ENCODE data around the gene MFSD12.

The MFSD12 gene

DNA sequence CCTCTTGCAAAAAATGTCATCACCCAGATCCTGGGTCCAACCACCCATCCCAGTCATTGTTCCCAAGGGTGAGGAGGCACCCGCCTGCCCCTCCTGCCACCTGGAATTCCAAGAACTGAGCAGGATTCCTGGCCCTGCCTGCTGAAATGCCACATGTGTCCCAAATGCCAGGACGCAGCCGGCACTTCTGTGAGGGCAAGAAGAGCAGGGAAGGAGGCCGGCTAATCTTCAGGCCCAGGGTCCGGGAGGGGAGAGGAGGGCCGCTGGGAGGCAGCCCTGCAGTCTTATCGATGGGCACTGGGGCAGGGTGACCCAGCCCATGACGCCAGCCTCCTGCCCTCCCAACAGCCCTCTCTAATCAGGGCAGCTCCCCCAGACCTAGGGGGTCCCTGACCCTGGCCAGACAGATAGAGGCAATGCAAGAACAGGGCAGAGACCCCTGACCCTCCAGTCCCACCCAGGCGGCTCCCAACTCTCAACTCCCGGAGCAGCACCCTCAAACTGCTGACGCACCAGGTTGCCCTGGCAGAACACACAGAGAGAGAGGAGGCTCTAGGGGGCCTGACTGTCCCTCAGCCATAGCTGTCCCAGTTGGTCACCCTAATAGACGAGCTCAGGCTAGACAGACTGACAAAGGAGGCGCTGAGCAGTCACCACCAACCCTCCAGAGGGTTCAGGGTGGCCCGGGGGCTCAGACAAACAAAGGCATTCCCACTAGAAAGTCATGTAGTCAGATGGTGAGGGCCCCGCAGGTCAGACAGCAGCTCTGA, 1.5 kb downstream of the MFSD12 start:
- no peak for DNase-seq

DNA sequence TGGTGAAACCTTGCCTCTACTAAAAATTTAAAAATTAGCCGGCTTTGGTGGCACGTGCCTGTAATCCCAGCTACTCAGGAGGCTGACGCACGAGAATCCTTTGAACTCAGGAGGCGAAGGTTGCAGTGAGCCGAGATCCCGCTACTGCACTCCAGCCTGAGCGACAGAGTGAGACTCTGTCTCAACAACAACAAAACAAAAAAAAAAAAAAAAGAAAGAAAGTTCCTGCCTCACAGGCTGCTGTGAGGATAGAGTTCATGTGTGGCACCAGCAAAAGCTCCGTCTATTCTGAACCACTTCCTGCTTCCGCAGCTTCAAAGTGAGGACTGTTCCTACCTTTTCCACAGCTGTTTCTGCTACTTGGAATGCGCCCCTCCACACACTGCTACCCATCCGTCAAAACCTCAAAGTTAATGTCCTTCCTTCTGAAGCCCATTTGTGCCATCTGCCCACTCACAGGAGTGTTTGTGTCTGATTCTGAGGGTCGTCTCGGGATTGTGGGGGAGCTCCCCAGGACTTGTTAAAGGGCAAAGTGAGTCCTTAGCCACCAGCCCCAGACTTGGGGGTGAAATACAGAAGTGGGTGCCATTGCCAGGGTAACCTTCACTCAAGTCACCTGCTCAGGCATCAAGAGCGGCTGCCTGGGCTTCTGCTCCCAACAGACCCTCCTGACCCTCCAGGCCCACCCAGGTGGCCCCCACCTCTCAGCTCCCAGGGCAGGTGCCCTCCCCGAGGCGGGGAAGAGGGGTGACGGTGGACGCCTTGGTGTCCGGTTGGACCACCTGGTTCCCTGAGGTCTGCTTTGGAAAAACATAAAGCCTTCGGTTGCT, 2.9 kb downstream of the MFSD12 start:
- no peak for DNase-seq

GRCh38 chr19:3551792-3552095, 5.6 kb downstream of the MFSD12 start:
- no peak for DNase-seq

DNA sequence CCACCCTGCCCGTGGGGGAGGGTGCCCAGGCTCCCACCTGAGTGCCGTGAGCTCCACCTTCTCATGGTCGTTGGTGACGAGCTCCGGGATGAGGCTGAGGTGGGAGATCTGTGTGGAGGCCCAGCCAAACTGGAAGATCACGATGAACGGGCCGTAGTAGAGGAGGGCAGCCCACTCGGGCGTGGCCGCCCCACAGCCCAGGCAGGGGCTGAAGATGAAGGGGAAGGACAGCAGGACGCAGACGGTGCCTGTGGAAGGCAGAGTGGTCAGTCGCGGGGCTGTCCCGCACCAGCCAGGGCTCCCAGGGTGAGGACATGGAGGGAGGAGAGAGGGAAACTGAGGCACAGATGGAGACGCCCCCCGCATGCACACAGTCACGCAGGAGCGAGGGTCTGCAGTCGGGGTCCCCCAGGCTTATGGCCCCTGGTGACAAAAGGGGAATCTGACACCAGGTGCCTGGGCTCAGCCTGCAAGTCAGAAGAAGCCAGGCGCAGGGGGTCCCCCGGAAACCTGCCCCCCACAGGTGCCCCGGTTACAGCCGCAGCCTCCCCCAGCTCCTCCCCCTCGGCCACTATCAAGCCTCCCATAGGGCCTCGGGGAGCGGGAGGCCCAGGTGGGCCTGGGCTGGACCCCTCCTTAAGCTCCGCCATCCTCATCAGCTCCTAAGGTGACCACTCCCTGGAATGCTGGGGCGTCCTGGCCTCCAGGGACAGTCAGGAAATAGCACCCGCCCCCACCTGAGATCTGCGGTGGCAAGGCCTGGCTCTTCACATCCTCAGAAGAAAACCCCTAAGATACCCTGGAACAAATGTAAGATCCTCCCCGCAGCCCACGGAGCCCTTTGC, 6.2 kb downstream of the MFSD12 start:
- DNase-seq: no peak

GRCh38 chr19:3549816-3550215, 7.6 kb downstream of the MFSD12 start:
- DNase-seq: no peak

DNA sequence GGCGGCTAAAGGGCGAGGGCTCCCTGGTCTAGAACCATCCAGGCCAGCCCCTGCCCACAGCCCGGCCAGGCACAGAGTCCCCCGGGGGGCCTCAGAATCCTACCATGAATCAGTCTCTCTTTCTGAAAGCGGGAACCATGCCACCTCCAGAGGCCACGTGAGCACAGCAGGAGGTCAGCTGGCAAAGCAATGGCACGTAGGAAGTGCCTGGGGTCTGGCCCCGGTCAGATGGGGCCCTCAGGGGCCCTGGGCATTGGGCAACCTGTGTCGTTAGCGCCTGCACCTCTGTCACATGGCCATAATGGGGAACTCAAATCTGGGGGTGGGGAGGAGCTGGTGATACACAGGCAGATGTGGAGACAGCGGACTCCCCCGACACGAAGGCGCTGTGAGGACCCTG, 8.8 kb downstream of the MFSD12 start:
- DNase-seq: no peak

- DNase-seq: no peak
These were observed 9.6 kb downstream of the MFSD12 start for GRCh38 chr19:3547767-3548282.

DNA sequence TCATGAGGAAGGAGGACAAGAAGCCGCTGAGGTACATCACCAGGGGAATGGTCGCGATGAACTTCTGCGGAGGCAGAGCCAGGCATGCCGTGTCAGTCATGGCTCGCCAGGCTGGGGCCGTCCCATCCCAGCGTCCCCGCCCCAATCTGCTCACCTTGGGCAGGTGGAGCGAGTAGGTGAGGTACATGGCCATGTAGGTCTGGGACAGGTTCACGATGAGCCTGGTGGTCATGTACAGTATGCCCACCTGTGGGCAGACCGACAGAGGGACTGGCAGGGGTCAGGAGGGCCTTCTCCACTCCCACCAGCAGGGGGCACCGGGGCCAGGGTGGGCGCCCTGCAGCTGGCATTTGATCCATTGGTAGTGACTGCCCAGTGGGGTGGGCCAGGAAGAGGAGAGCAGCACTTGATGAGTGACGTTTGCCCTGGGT, 10.1 kb downstream of the MFSD12 start:
- DNase-seq: no peak

GRCh38 chr19:3546119-3546518, 11.3 kb downstream of the MFSD12 start:
- DNase-seq: no peak

DNA sequence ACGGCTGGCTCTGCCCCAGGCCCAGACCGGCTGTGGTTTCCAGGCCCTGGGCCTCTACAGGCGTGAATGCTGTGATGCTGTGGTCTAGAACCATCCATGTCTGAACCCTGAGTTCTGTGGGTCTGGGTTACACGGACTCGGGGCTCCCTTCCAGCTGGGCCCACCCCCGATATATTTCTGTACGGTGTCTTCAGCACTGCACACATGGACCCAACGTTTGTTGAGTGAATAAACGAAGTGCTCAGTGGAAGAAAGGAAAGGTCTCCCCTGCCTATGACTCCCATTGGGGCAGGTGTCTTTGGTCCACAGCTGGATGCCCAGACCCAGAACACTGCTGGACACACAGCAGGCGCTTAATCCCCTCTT, 11.7 kb downstream of the MFSD12 start:
- DNase-seq: no peak

DNA sequence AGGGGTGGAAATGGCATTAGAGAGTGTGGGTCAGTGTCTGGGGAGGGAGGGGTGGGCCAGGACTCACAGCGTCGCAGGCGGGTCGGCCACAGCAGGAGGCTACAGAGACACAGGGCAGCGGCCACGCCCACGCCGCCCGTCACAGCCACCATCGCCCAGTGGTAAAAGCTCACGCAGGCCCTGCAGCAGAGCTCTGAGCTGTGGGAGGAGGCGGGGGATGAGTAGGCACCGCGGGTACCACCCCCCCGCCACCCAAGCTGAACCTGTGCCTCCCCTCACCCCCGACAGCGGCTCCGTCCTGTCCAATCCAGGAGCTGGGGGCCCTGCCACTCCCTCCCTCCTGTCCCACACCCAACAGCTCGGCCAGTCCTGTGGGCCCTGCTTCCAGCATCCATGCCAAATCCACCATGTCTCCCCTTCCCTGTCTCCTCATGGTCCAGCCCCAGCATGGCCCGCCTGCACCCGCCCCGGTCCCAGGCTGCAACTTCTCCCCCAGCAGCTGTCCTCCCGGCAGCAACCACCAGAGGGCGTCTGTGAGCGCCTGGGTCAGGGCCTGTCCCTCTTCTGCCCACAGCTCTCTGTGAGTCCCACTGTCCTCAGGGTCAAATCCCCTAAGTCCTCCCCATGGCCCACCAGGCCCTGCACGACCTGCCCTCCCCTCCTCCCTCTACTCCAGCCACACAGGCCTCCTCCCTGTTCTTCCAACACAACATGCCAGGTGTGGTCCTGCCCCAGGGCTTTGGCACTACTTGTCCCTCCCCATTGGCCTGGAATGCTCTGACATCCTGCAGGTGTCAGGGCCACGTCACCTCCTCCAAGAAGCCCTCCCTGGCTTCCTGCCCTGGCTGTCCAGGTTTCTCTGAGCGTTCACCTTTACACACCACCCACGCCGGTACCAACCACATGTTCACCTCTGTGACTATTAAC, 12.4 kb downstream of the MFSD12 start:
- DNase-seq: peak; percentile 74

DNA sequence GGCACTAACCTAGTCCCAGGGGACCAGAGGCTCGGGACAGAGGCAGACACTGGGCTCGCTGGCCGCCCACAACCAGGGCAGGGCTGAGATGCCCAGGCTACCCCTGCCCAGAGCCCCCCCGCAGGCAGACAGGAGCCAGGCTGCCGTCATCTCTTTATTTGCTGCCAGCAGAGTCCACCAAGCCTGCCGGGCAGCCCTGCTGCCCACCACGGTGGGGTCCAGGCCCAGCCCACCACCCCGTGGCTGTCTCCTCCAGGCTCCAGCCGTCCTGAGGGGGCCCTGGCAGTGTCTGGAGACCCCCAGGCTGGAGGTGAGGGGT, 13.4 kb downstream of the MFSD12 start:
- DNase-seq: no peak

GRCh38 chr19:3543150-3544057, 14.0 kb downstream of the MFSD12 start:
- DNase-seq: no peak

DNA sequence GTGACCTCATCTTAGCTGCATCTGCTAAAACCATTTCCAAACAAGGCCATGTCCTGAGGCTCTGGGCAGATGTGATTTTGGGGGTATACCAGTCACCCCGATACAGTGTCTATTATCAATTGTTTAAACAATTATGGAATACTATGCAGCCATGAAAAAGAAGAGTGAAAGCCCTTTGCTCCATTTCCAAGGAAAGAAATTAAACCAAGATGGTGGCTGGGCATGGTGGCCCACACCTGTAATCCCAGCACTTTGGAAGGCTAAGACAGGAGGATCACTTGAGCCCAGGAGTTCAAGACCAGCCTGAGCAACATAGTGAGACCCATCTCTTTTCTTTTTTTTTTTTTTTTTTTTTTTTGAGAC, 17.6 kb downstream of the MFSD12 start:
- no peak for DNase-seq

- no peak for DNase-seq
These were observed 18.2 kb downstream of the MFSD12 start, which contains the start of gene TEKTIP1 for GRCh38 chr19:3538965-3539755. TSS of gene TEKTIP1 (plus strand) at chr19:3539174. CDS start at chr19:3539178, 4 bp downstream.

DNA sequence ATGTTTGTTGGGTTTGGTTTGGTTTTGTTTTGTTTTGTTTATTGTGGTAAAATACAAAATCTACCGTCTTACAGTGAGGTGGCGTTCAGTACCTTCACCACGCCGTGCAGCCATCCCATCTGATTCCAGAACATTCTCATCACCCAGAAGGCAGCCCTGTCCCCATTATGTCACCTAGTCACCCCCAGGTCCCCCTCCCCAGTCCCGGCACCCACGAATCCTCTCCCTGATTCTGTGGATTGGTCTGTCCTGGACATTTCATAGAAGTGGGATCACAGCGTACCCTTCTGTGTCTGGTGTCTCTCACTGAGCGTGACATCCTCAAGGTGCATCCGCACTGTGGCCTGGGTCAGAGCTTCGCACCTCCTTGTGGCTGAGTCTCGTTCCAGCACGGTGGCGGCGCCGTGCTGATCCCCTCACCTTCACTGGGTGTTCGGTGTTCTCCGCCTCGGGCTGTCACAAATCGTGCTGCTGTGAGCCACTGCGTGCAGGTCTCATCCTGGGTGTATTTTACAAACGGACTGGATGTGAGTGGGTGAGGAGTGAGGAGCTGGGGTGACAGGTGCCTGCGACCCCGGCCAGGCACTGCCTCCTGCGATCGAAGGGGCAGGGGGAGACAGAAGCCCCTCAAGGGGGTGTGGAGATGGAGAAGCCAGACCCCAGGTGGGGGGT, 19.0 kb downstream of the MFSD12 start:
- DNase-seq: no peak

DNA sequence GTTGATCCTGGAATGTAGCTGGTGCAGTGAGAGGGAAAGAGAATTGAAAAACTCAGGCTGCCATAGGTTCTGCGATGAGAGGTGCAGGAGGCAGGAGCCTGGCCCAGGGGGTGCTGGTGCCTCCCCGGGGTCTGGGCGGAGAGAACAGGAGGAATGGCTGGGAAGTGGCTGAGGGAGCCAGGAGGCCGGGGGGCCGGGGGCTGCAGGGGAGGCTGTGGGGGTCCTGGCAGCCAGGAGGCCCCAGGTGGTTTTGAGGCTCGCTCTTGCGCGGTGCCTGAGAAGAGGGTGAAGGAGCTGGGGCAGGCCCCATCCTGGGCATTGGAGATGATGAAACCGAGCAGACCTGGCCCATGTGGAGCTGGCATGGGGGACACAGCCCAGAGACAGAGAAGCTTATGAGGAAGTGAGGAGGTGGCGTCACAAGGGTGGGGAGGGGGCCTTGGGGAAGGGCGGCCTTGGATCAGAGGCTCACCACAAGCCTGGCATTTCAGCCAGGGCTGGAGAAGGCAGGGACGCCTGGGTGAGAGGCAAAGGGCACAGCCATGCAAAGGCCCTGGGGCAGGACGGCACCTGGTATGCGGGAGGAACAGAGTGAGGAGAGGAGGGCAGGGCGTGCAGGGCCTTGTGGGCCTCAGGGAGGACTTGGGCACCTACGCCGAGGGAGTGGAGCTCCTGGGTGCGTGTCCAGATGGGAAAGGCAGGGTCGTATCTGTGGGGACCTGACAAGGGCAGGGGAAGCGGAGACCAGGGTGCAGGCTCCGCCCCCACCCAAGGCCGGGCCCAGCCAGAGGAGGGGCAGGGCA, 19.7 kb downstream of the MFSD12 start:
- no peak for DNase-seq

GRCh38 chr19:3537101-3537437, 20.3 kb downstream of the MFSD12 start:
- DNase-seq: no peak

Data from retina (tissue), 1 donor.